HG03196 (cell line): Measurements from ENCODE around the gene ANKRD30A.
"Not testable (repeated sequence)": the region's sequence is repeated elsewhere in the genome, so short reads cannot be mapped to it uniquely, and the experiment has no call there.

Experiments used
- ATAC-seq: cut with Tn5 transposase; IDR thresholded peaks from one replicate; pipeline ENCODE4 v1.9.1; 2021; ENCODE audit not compliant: unreplicated experiment

ANKRD30A gene, protein sequence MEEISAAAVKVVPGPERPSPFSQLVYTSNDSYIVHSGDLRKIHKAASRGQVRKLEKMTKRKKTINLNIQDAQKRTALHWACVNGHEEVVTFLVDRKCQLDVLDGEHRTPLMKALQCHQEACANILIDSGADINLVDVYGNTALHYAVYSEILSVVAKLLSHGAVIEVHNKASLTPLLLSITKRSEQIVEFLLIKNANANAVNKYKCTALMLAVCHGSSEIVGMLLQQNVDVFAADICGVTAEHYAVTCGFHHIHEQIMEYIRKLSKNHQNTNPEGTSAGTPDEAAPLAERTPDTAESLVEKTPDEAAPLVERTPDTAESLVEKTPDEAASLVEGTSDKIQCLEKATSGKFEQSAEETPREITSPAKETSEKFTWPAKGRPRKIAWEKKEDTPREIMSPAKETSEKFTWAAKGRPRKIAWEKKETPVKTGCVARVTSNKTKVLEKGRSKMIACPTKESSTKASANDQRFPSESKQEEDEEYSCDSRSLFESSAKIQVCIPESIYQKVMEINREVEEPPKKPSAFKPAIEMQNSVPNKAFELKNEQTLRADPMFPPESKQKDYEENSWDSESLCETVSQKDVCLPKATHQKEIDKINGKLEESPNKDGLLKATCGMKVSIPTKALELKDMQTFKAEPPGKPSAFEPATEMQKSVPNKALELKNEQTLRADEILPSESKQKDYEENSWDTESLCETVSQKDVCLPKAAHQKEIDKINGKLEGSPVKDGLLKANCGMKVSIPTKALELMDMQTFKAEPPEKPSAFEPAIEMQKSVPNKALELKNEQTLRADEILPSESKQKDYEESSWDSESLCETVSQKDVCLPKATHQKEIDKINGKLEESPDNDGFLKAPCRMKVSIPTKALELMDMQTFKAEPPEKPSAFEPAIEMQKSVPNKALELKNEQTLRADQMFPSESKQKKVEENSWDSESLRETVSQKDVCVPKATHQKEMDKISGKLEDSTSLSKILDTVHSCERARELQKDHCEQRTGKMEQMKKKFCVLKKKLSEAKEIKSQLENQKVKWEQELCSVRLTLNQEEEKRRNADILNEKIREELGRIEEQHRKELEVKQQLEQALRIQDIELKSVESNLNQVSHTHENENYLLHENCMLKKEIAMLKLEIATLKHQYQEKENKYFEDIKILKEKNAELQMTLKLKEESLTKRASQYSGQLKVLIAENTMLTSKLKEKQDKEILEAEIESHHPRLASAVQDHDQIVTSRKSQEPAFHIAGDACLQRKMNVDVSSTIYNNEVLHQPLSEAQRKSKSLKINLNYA (N-terminal part only)

DNA sequence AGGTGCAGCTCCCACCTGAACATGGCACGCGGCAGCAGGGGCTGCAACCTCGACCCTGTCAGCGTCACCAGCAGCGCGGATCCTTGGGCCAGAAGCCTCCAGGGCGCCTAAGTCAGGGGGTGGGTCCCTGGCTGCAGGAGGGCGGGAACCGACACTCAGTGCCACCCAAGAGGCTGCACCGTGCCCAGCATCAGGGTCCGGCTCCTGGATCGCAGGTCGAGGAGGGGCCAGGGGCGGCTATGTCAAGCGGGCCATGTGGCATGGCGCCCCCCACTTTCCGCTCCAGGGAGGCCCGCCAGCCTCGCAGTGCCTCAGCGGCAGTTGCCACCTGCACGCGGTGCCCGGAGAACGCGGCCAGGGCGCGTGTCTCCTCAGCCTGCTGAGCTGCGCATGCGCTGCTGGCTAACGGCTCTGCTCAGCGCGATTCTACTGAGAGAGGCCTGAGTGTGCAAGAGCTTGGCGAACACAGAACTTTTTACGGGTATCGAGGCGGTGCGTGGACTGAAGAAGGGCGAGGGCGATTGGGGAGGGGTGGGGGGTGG lies at the start of gene ANKRD30A:
Gene ANKRD30A, plus strand, starts transcription at position 408 of the 542 bp plus-strand sequence. CDS start 190 bp downstream, outside the sequence.
- ATAC-seq, result no peak

- not testable (repeated sequence) for ATAC-seq
Observed at GRCh38 chr10:37076083-37076482, 49.3 kb upstream of the ANKRD30A start.

GRCh38 chr10:37095792-37096573 lies 29.4 kb upstream of the ANKRD30A start:
- ATAC-seq, result no peak

DNA sequence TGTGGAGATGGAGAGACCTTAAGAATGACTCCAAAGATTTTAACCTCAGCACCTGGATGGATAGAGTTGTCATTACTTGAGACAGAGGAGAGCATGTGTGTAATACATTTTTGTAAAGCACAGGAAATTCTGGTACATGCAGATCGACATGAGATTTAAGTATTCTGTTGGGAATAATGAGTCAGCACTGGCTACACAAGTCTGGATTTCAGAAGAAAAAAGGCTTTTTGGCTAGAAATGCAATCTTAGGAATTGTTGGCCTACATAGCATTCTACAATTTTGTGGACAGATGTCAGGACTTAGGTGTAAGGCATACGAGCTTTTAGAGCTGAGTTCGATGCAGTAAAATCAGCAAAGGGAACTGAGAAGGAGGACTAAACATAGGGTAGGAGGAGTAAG lies 24.1 kb upstream of the ANKRD30A start:
- no peak for ATAC-seq

DNA sequence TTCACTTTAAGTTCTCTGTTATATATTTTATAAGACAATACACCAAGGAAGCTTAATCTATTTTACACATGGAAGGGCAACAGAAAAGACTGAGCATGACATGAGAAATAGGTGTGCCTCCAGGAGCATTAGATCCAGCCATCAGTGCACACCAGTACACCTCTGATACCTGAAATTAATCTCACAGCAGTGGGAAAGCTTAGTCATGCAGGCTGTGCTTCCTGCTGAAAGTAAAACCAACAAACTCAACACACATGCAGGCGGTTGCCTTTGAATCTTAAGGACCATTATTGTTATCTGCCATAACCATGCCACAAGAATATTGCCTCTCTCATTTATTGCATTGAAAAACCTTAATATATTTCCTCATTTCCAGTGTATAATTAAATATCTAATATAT lies 16.4 kb upstream of the ANKRD30A start:
- no peak for ATAC-seq

- no peak for ATAC-seq
Observed at GRCh38 chr10:37124532-37124931, 866 bp upstream of the ANKRD30A start.

DNA sequence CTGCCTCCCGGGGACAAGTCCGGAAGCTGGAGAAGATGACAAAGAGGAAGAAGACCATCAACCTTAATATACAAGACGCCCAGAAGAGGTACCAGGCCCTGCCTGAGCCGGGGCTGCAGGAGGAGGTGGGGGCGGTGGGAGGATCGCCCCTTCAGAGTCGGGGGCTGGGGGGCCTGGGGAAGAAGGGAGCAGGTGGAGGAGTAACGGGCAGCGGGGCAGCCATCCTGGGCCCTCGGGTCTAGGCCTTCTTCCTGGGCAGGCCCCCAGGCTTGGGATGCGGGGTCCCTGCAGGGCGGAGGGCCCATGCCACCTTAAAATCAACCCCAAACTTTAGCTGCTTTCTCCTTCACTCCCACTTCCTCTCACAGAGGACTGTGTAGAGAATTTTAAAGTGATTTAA lies 523 bp downstream of the ANKRD30A start:
- no peak for ATAC-seq

- no peak for ATAC-seq
Observed at GRCh38 chr10:37146443-37146842, 21.0 kb downstream of the ANKRD30A start.

- not testable (repeated sequence) for ATAC-seq
Observed at GRCh38 chr10:37162430-37162829, 37.0 kb downstream of the ANKRD30A start.

GRCh38 chr10:37171945-37172344 lies 46.5 kb downstream of the ANKRD30A start:
- not testable (repeated sequence) for ATAC-seq

GRCh38 chr10:37178296-37178695 lies 52.9 kb downstream of the ANKRD30A start:
- ATAC-seq, result not testable (repeated sequence)

GRCh38 chr10:37182719-37183118 lies 57.3 kb downstream of the ANKRD30A start:
- ATAC-seq, result not testable (repeated sequence)

- no peak for ATAC-seq
Observed at GRCh38 chr10:37206132-37206531, 80.7 kb downstream of the ANKRD30A start.

DNA sequence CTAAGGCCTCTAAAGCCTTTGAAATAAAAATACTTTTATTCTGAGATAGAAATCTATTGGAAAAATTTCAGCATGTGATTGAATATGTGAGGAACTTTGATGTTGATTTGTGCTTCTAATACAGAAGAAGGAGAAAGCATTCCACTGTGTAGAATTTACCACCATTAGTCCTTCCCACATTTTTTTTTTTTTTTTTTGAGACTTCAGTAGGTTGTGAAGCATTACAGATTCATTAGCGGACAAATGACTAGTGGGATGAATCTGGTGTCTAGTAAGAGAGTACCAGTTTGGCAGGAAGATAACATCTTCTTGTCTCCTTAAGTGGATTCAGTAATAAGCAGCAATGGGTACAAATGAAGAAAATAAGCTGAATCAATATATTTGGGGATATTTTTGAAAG lies 95.5 kb downstream of the ANKRD30A start:
- ATAC-seq, result no peak

- no peak for ATAC-seq
Observed at GRCh38 chr10:37222046-37222445, 96.6 kb downstream of the ANKRD30A start.

DNA sequence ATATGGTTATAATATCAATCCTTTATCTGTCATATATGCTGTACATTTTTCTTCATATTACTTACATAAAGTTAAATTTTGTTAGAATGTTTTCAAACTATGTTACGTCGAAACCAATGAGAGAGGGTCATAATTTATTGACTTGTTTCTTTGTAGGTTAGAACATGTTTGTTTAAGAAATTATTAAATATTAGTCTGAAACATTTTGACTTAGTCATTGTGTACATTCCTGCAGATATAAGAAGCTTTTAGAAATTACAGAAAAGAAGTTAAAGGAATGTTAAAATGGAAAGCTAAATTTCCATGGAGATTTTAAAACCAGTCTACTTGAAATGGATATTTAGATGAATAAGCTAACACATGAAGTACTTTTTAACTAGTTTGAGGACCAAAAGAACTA lies 99.8 kb downstream of the ANKRD30A start:
- ATAC-seq, result no peak

GRCh38 chr10:37226524-37226923 lies 101.1 kb downstream of the ANKRD30A start:
- no peak for ATAC-seq

DNA sequence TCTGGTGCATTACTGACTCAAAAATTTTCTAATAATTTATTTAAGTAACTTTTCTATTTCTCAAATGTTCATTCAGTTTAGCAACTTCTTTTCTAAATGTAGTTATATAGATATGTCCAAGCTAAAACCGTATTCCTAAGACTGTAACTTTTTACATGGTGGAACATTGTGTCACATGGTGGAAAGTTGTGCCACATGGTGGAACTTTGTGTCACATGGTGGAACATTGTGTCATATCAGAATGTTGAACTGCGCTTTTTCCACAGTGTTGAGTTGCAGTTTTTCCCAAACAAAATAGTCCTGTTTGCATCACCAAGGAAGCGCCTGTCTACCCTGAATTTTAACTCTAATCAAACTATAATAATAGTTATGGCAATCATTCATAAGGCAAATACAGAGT lies 109.3 kb downstream of the ANKRD30A start:
- no peak for ATAC-seq

DNA sequence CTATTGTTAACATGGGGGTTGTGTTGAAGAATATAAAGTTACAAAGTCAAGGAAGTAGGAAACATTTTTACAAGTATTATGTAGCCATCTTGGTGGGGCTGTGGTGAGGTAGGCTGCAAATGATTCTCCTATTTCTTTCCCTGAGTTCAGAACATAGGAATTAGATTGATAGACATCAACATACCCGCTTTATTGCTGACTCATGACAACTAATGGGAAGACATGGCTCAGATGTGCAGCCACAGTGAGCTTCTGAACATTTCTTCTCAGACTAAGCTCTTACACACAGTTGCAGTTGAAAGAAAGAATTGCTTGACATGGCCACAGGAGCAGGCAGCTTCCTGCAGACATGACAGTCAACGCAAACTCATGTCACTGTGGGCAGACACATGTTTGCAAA lies 110.7 kb downstream of the ANKRD30A start:
- no peak for ATAC-seq

GRCh38 chr10:37240223-37240622 lies 114.8 kb downstream of the ANKRD30A start:
- ATAC-seq, result no peak
